Thyroid gland (tissue), 4 donors: ENCODE results near the gene DTNB.

Experiments used
- CTCF ChIP-seq, 6 experiments: fragments of 200-600 bp in 3 of 6; fragments of 450-650 bp in 3 of 6; sonication (generic) in 3 of 6; IDR thresholded peaks; one replicate each; pipeline ENCODE4 v1.5.1; 2016 to 2019; ENCODE audit warnings: antibody characterized with exemption in 6 of 6, mild to moderate bottlenecking in 2 of 6, inconsistent platforms in 1 of 6, moderate library complexity in 1 of 6
- POLR2A ChIP-seq, 2 donors: fragments of 450-650 bp; IDR thresholded peaks; one replicate each; pipeline ENCODE4 v1.6.1; 2017; ENCODE audit warnings: antibody characterized with exemption in 2 of 2, mild to moderate bottlenecking in 2 of 2, moderate library complexity in 1 of 2

- TF ChIP-seq CTCF (IDR thresholded peaks at IDR 0.05) (no peak), POLR2A (IDR thresholded peaks at IDR 0.05) (no peak)
Measured at GRCh38 chr2:25623361-25623760, 50.0 kb downstream of the DTNB start.
